GM18520 (cell line): Measurements from ENCODE around the gene NTF3.
"Not testable (repeated sequence)": the region's sequence is repeated elsewhere in the genome, so short reads cannot be mapped to it uniquely, and the experiment has no call there.

Experiments
- ATAC-seq: cut with Tn5 transposase; IDR thresholded peaks from one replicate; pipeline ENCODE4 v1.9.1; 2021; ENCODE audit not compliant: unreplicated experiment

NTF3 gene

DNA sequence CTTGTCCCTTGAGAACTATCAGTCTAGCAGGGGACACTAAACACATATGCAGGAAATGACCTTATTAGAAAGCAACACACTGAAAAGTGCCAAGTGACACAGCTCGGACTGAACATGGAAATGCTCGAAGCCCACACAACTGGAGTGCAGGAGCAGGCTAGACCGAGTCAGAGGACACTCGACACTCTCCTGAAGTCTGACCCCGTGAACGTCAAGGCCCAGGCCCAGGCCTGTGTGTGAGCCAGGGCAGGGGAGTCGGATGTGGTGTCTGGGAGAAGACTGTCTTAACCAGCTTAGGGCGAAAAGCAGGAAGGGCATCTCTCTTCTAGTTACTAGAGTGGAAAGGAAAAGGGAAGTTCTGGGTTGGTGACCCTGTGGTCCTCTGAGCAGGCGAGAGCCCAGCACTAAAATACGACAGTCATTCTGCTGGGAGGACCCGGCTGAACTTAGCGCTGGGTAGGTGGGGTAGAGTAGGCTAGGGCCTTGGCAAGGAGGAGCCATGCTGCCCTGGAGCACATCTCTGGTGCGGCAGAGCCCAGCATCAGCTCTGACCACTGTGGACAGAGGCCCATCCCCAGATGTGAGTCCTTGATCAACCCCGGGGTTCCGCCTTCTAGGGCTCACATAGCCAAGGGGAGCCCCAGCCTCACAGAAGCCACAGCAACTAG, 93.0 kb downstream of the NTF3 start:
- no peak for ATAC-seq

DNA sequence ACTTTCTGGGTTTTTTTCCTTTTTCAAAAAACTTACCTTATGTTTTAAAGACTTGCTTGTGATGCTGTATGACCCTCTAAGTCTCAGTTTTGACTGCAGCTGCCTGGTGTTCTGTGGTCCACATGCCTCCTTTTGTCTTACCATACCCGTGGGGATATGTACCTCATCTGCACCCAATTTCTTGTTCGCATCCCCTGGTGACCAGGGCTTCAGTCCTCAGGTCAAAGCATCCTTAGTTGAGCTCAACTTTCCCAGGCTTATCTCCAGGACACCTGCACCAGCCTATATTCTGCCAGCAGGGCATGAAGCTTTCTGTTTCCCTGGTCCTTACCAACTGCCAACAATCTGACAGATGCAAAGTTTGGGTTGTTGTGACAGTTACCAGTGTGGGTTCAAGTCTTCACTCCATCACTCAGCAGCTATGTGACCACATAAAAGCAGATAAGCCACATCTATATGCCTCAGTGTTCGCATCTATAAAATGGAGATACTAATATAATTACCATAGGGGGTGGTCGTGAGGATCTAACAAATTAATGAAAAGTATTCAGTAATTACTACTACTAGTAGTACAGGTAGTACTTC, 94.0 kb downstream of the NTF3 start:
- ATAC-seq: no peak

DNA sequence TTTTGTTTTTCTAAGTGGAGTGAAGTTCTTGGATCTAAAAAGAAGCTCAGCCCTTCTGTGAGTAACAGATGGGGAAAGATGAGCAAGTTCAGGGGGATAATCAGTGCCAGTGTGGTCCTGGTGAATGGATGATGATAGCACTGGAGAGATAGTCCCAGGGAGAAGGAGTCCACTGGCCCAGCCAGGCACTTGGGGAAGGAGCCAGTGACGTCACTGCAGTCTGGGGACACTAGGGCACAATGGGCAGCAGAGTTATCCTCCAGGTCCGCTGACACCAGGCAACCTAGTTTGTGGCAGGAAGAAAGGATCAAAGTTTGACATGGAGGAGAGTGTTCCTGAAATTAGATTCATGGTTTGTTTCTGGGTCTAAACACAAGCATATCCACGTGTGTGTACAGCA, 101.5 kb downstream of the NTF3 start:
- no peak for ATAC-seq

DNA sequence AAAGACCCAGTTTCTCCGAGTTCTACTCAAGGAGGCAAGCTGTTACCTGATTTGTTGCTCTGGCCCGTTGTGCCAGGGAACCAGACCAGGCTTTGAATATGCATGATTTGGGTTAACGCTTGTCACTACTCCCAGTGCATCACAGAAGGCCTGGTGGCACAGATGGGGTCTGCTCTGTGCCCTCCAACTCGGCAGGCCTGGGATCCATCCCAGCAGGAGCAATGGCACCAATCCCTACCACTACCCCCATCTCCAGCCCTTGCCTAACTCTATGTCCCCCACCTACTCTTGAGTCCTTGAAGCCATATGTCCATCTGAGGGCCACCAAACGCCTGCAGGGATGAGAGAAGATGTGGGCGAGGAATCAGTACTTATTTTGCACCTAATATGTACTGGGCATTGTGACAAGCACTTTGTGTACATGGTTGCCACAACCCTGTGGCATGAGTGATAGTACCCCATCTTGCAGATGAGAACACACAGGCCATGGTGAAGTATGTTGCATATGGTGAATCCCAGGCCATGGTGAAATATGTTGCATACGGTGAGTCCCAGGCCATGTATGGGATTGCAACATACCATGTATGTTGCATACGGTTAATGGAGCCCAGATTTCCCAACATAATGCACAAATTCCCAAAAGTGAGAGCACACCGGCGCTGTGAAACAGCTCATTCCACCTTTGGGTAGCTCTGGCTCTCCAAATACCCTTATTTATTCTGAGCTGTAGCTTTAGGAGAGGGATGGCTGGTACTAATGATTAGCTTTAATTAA, 102.7 kb downstream of the NTF3 start:
- no peak for ATAC-seq

DNA sequence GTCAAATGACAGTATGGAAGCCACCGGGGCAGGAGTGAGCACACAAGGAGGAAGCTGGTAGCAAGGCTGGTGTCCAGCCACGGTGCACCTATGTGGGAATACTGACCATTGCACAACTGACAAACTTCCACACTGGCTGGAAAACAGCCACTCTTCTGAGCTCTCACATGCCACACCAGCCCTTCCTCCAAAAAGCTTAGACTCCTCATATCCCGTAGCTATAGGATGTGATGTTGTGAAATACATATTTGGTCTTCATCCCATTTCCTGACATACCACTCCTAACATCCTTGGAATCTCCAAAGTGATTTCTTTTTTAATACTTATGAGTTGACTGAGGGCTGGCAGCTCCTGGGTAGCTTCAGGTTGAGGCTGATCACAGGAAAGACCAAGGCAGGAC, 103.6 kb downstream of the NTF3 start:
- ATAC-seq: no peak

DNA sequence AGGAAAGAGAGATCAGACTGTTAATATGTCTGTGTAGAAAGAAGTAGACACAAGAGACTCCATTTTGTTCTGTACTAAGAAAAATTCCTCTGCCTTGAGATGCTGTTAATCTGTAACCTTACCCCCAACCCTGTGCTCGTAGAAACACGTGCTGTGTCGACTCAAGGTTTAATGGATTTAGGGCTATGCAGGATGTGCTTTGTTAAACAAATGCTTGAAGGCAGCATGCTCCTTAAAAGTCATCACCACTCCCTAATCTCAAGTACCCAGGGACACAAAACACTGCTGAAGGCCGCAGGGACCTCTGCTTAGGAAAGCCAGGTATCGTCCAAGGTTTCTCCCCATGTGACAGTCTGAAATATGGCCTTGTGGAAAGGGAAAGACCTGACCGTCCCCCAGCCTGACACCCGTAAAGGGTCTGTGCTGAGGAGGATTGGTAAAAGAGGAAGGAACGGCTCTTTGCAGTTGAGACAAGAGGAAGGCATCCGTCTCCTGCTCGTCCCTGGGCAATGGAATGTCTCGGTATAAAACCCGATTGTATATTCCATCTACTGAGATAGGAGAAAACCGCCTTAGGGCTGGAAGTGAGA, 105.2 kb downstream of the NTF3 start:
- ATAC-seq: not testable (repeated sequence)

DNA sequence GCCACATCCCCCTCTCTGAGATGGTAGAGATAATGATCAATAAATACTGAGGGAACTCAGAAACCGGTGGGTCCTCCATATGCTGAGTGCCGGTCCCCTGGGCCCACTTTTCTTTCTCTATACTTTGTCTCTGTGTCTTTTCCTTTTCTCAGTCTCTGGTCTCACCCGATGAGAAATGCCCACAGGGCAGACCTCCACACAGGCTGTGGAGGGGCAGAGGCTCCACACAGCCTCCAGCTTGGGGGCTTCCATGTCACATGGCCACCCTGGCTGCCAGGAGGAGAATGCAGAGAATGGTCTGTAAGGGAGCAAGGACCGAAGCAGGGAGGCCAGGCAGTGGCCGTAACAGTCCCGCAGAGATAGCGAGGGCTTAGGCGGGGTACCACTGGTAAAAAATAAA, 105.9 kb downstream of the NTF3 start:
- ATAC-seq: no peak
